Measurements from ENCODE around the gene SRPK3.
"Not testable (repeated sequence)": the region's sequence is repeated elsewhere in the genome, so short reads cannot be mapped to it uniquely, and the experiment has no call there.

SRPK3 gene

GRCh38 chrX:153746359-153746758 is 34.5 kb upstream of the SRPK3 start:
- DNase-seq = no peak

- DNase-seq = not testable (repeated sequence)
Observed at GRCh38 chrX:153746991-153747390, 33.9 kb upstream of the SRPK3 start.

- not testable (repeated sequence) for DNase-seq
Observed at GRCh38 chrX:153749017-153749416, 31.8 kb upstream of the SRPK3 start.

- DNase-seq = no peak
Observed at GRCh38 chrX:153750127-153750774, 30.6 kb upstream of the SRPK3 start.

DNA sequence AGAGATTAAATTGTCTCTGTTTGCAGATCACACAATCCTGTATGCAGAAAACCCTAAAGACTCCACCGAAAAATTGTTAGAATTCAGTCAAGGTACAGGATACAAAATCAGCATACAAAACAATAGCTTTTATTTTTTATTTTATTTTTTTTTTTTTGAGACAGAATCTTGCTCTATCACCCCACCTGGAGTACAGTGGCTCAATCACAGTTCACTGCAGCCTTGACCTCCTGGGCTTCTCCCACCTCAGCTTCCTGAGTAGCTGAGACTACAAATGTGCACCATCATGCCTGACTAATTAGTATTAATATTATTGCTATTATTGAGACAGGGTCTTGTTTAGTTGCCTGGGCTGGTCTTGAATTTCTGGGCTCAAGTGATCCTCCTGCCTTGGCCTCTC is 25.7 kb upstream of the SRPK3 start:
- no peak for DNase-seq

GRCh38 chrX:153761863-153762262 is 19.0 kb upstream of the SRPK3 start:
- DNase-seq = no peak

GRCh38 chrX:153762626-153763173 is 18.1 kb upstream of the SRPK3 start:
- no peak for DNase-seq

GRCh38 chrX:153763298-153763932 is 17.4 kb upstream of the SRPK3 start:
- DNase-seq = no peak

GRCh38 chrX:153763989-153764755 is 16.7 kb upstream of the SRPK3 start, which contains the start of gene PLXNB3:
TSS of gene PLXNB3 (plus strand) at chrX:153764249. CDS start at chrX:153765536, 1,287 bp downstream.
- DNase-seq = peak; percentile 67

- DNase-seq = no peak
Observed at GRCh38 chrX:153764786-153765137, 16.1 kb upstream of the SRPK3 start.

DNA sequence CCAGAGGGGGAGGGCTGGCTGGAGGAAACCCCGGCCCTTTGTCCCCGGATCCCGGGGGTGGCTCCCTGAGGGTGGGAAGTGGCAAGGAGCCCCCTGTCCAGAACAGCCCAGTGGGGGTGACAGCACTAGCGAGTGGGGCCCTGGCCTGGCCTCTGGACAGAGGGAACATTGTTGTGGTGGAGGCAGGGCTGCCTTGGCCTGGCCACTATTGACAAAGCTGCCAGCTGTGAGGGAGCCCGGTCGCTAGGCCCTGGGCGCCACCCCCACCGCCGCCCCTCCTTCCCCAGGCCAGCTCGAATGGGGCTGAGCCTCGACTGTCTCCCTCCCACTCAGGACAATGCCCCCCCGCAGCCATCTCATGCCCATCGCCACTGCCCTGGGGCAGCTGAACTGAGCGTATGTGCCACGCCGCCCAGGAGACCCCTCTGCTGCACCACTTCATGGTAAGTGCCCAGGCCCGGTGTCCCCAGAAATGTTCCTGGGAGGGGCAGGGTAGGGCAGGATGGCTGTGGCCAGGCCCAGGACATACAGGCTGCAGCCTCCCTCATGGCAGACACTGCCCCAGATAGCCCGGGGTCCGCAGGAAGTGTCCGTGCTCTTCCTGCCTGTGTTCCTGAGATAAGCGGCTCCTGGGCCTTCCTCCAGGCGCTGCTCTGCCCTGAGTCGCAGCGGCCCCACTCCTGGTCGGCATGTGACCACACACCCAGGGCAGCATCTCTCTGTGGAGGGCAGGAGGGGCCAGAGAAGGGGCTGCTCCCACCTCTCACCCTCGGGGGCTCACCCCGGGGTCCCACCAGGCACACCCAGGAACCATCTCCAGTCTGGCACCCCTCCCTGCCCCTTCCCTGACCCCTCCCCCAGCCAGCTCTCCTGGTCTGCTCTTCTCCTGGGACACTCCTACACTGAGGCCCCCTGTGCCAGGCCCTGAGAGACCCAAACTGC is 15.4 kb upstream of the SRPK3 start:
- DNase-seq = no peak

- DNase-seq = no peak
Observed at GRCh38 chrX:153766098-153766817, 14.6 kb upstream of the SRPK3 start.

- DNase-seq = no peak
Observed at GRCh38 chrX:153766871-153767673, 13.8 kb upstream of the SRPK3 start.

GRCh38 chrX:153767674-153768055 is 13.2 kb upstream of the SRPK3 start:
- no peak for DNase-seq

DNA sequence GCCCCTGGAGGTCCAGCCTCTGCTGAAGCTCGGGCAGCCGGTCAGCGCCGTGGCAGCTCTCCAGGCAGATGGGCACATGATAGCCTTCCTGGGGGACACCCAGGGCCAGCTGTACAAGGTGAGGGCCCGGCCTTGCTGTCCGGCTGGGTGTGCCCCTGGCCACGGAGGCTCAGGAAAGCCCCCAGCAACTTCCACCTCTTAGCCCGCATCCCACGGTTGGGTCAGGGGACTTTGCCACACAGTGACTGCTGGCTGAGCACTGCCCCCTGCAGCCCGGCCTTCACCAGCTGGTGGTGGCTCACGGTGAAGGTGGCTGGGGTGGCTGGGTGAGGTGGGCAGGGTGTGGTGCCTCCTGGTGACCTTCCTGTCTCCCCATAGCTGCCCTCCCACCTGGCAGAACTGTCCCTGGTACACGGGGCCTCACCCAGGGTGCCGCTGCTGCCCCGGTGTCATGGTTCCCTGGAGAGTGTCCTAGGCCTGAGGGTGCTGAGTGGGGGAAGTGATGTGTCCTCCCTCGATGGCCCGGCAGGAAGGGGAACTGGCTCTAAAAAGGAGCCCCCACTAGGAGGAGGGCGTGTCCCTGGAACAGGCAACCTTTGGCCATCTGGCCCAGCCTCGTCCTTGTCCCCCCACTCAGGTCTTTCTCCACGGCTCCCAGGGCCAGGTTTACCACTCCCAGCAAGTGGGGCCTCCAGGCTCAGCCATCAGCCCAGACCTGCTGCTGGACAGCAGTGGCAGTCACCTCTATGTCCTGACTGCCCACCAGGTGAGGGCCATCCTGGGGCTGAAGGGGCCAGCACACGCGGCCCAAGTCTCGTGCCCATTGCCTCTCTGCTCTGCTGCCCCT is 12.3 kb upstream of the SRPK3 start:
- DNase-seq = no peak

DNA sequence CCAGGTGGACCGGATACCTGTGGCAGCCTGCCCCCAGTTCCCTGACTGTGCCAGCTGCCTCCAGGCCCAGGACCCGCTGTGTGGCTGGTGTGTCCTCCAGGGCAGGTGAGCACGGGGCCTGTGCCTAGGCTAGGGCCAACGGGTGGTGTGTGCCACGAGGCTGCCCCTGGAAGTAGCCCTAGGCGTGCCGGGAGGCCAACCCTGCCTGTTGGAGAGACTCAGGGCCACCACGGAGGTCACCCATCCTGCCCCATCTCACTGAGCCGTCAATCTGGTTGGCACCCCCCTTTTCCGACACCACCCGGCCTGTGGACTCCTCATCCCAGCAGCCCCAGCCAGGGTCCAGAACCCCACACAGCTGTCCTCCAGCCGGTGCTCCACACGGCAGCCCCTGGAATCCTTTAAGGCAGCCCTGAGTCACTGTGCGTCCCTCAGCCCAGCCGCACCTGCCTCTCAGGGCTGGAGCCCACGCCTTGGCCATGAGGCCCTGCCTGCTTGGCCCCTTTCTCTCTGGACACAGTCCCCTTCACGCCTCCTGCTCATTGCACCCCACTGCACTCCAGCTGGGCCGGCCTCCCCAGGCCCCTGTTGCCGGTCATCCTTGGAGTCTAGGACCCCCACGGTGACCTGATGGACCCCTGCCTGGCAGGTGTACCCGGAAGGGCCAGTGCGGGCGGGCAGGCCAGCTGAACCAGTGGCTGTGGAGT is 11.5 kb upstream of the SRPK3 start:
- DNase-seq = no peak

DNA sequence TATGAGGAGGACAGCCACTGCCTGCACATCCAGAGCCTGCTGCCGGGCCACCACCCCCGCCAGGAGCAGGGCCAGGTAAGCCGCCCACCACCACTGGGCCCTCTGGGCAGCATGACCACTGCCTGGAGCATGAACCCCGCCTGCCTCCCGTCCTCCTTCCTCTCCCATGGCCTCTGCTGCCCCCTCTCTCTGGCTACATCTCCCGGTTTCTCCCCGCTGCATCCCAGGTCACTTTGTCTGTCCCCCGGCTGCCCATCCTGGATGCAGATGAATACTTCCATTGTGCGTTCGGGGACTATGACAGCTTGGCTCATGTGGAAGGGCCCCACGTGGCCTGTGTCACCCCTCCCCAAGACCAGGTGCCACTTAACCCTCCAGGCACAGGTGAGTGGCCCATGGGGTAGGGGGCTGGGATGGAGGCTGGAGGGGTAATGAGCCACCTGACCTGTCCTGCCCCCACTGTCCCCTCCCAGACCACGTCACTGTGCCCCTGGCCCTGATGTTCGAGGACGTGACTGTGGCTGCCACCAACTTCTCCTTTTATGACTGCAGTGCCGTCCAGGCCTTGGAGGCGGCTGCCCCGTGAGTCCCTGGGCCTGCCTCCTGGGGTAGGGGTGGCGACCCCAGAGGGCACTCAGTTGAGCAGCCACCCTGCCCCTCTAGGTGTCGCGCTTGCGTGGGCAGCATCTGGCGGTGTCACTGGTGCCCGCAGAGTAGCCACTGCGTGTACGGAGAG is 10.8 kb upstream of the SRPK3 start:
- no peak for DNase-seq

- DNase-seq = no peak
Observed at GRCh38 chrX:153770601-153771414, 10.0 kb upstream of the SRPK3 start.

All from NCI-H146 (cell line).